HepG2 (cell line): ENCODE measurements around the gene EMP2. TPM values are rescaled to one million over a fixed set of nuclear protein-coding genes. Genes with fewer than 3 reads are reported as not detected.

Experiments
- ATAC-seq: fragments of 200-7000 bp; cut with Tn5 transposase; 3 replicates; pipeline ENCODE4 v1.9.1; 2020; ENCODE audit warnings: mild to moderate bottlenecking, moderate library complexity
- BruUV-seq: library from RNA; stranded (reverse); fragments of 400-500 nt; replicated peaks from 2 replicates; lab custom pipeline; 2021; lab: Mats Ljungman, UMichigan
- CTCF ChIA-PET: fragments of 300-600 bp; formaldehyde crosslinking; extraction: SDS; loops from one replicate; lab custom pipeline; 2021; ENCODE audit warnings: low total read pairs, inconsistent platforms, low intra/inter-chr PET ratio; lab: Yijun Ruan, JAX
- POLR2A ChIA-PET: fragments of 350-600 bp; sonication (Branson Sonifier 250); formaldehyde crosslinking; loops from one replicate; lab custom pipeline; 2020; ENCODE audit warnings: antibody characterized with exemption, inconsistent platforms; lab: Yijun Ruan, JAX
- DNase-seq: peaks from one replicate; pipeline ENCODE4 v3.0.0-alpha.2; 2015; ENCODE audit warnings: low spot score
- FAIRE-seq: peaks from 3 replicates; lab custom pipeline; 2011; peaks lifted over from hg19 to GRCh38; lab: Jason Lieb, UNC
- H2AFZ ChIP-seq: one replicate; pipeline ENCODE4 v1.6.1; 2011; ENCODE audit warnings: low read length, inconsistent platforms
- H3K27ac ChIP-seq: fragments of 300-600 bp; 3 replicates; pipeline ENCODE4 v1.8.0; 2011; ENCODE audit warnings: mixed run types, mild to moderate bottlenecking, mixed read lengths, low read length, inconsistent platforms; ENCODE audit not compliant: insufficient read depth; ENCODE audit errors: extremely low read length
- H3K27me3 ChIP-seq, 2 experiments: fragments of 200-600 bp in 1 of 2; 2 replicates in 1 of 2; 3 replicates in 1 of 2; pipeline versions ENCODE4 v1.6.0 to v1.8.0; 2011; ENCODE audit warnings: low read length in 2 of 2, mild to moderate bottlenecking in 2 of 2, moderate library complexity in 2 of 2, inconsistent platforms in 1 of 2; ENCODE audit not compliant: insufficient read depth in 2 of 2, control insufficient read depth in 1 of 2
- H3K36me3 ChIP-seq, 2 experiments: fragments of 200-600 bp in 1 of 2; replicated peaks in 1 of 2; 2 replicates in 1 of 2; 3 replicates in 1 of 2; pipeline versions ENCODE4 v1.5.1 to v1.8.0; 2011; ENCODE audit warnings: low read length in 2 of 2, inconsistent platforms in 1 of 2; ENCODE audit not compliant: insufficient read depth in 2 of 2, control insufficient read depth in 1 of 2
- H3K4me1 ChIP-seq: 2 replicates; pipeline ENCODE4 v1.5.1; 2012; ENCODE audit warnings: low read length, inconsistent platforms; ENCODE audit not compliant: insufficient read depth
- H3K4me2 ChIP-seq: 2 replicates; pipeline ENCODE4 v1.6.0; 2011; ENCODE audit warnings: low read depth, low read length, inconsistent platforms
- H3K4me3 ChIP-seq, 3 experiments: fragments of 200-600 bp in 1 of 3; sonication (generic), shearing (Covaris generic) in 1 of 3; replicated peaks in 1 of 3; 2 replicates each; pipeline ENCODE4 v1.5.1; 2011 to 2016; ENCODE audit warnings: low read length in 3 of 3, inconsistent platforms in 2 of 3, low read depth in 2 of 3, mild to moderate bottlenecking in 2 of 3, control low read depth in 1 of 3, mixed read lengths in 1 of 3; ENCODE audit not compliant: insufficient read depth in 1 of 3
- H3K79me2 ChIP-seq: one replicate; pipeline ENCODE4 v1.6.1; 2011; ENCODE audit warnings: low read length, inconsistent platforms; ENCODE audit not compliant: insufficient read depth
- H3K9ac ChIP-seq: 2 replicates; pipeline ENCODE4 v1.6.0; 2011; ENCODE audit warnings: mild to moderate bottlenecking, low read depth, low read length, inconsistent platforms; ENCODE audit not compliant: insufficient read depth
- H3K9me3 ChIP-seq: 2 replicates; pipeline ENCODE4 v1.5.1; 2012; ENCODE audit warnings: mild to moderate bottlenecking, low read length
- H4K20me1 ChIP-seq: 2 replicates; pipeline ENCODE4 v1.6.0; 2011; ENCODE audit warnings: inconsistent platforms, mild to moderate bottlenecking, low read length, moderate library complexity; ENCODE audit not compliant: insufficient read depth
- AHR ChIP-seq: IDR thresholded peaks from 2 replicates; pipeline ENCODE4 v1.6.1; 2018; ENCODE audit warnings: missing genetic modification reagents, missing compliant biosample characterization
- ATF3 ChIP-seq: sonication (generic); formaldehyde crosslinking; IDR thresholded peaks from 2 replicates; pipeline ENCODE4 v1.4.0; 2020; ENCODE audit warnings: missing genetic modification reagents
- ESRRA ChIP-seq: sonication (generic); formaldehyde crosslinking; IDR thresholded peaks from 2 replicates; pipeline ENCODE4 v1.5.1; 2020; ENCODE audit warnings: mild to moderate bottlenecking, low read depth, missing genetic modification reagents
- HCFC1 ChIP-seq: fragments of 150-350 bp; IDR thresholded peaks from 2 replicates; pipeline ENCODE4 v1.6.1; 2014; ENCODE audit warnings: low read depth, low read length
- HOXA7 ChIP-seq: sonication (generic); formaldehyde crosslinking; IDR thresholded peaks from 2 replicates; pipeline ENCODE4 v1.8.1; 2022; ENCODE audit warnings: mild to moderate bottlenecking, missing genetic modification reagents, moderate library complexity
- HOXA9 ChIP-seq: sonication (generic); formaldehyde crosslinking; IDR thresholded peaks from 2 replicates; pipeline ENCODE4 v1.8.1; 2022; ENCODE audit warnings: missing genetic modification reagents, mild to moderate bottlenecking, moderate library complexity, borderline replicate concordance
- PRPF4 ChIP-seq: fragments of 200-400 bp; formaldehyde crosslinking; IDR thresholded peaks from 2 replicates; pipeline ENCODE4 v1.6.1; 2016; ENCODE audit warnings: low read length, low read depth; ENCODE audit not compliant: poor library complexity, severe bottlenecking
- ZNF20 ChIP-seq: sonication (generic); formaldehyde crosslinking; IDR thresholded peaks from 2 replicates; pipeline ENCODE4 v1.4.0; 2020; ENCODE audit warnings: mild to moderate bottlenecking, moderate library complexity, missing genetic modification reagents
- ZNF234 ChIP-seq: sonication (generic); formaldehyde crosslinking; conservative IDR thresholded peaks from 2 replicates; pipeline ENCODE4 v1.5.1; 2020; ENCODE audit warnings: mild to moderate bottlenecking, missing genetic modification reagents
- ZNF33B ChIP-seq: sonication (generic); formaldehyde crosslinking; IDR thresholded peaks from 2 replicates; pipeline ENCODE4 v1.5.1; 2020; ENCODE audit warnings: mild to moderate bottlenecking, missing genetic modification reagents
- ZNF644 ChIP-seq: IDR thresholded peaks from 2 replicates; pipeline ENCODE4 v1.6.1; 2016; ENCODE audit warnings: low read depth
- WGBS: methylation state at CpG from one replicate; pipeline ENCODE4 v1.1.6; 2017; ENCODE audit warnings: low lambda C conversion rate; 5-methylcytosine and 5-hydroxymethylcytosine counted together
- in situ Hi-C: cut with HindIII; loops from 2 replicates; pipeline ENCODE4 v1.10.0; 2017; ENCODE audit warnings: low pct_unique_long_range_greater_than_20kb; ENCODE audit not compliant: extremely low pct_ligation_motif_present
- intact Hi-C: fragments of 100-400 bp; cut with micrococcal nuclease; formaldehyde crosslinking; loops from one replicate; pipeline ENCODE4 v1.10.0; 2022; ENCODE audit not compliant: unreplicated experiment
- polyA plus RNA-seq, 8 experiments: library from polyadenylated mRNA; depleted of rRNA in 3 of 8; stranded (reverse) in 7 of 8; unstranded in 1 of 8; fragments of >200 nt; fragmentation: Illumina TruSeq in 4 of 8; extraction: Trizol in 4 of 8; gene quantifications; 2 replicates each; pipeline versions ENCODE4 v1.2.1 to v1.2.3, GENCODE V29; 2011 to 2016; ENCODE audit warnings: low read depth in 4 of 8, missing spikeins in 1 of 8, mixed read lengths in 1 of 8; ENCODE audit not compliant: insufficient read depth in 1 of 8
- total RNA-seq, 5 experiments: library from RNA; depleted of rRNA; stranded (reverse); fragments of >200 nt; fragmentation: Illumina TruSeq; extraction: Trizol; gene quantifications; 2 replicates each; pipeline ENCODE4 v1.2.3, GENCODE V29; 2016; ENCODE audit warnings: low read depth in 1 of 5
- TF ChIP-seq, protein P1 (sequence below): sonication (generic); formaldehyde crosslinking; conservative IDR thresholded peaks from 2 replicates; pipeline ENCODE4 v1.8.0; 2022; ENCODE audit warnings: mild to moderate bottlenecking, moderate library complexity, missing genetic modification reagents

EMP2 gene
- total and polyA plus RNA-seq, 2 of the 13 experiments (the other 11 are each of a cell fraction or from before 2014, with no cell fraction given), result 24.6 to 91.2 TPM

DNA sequence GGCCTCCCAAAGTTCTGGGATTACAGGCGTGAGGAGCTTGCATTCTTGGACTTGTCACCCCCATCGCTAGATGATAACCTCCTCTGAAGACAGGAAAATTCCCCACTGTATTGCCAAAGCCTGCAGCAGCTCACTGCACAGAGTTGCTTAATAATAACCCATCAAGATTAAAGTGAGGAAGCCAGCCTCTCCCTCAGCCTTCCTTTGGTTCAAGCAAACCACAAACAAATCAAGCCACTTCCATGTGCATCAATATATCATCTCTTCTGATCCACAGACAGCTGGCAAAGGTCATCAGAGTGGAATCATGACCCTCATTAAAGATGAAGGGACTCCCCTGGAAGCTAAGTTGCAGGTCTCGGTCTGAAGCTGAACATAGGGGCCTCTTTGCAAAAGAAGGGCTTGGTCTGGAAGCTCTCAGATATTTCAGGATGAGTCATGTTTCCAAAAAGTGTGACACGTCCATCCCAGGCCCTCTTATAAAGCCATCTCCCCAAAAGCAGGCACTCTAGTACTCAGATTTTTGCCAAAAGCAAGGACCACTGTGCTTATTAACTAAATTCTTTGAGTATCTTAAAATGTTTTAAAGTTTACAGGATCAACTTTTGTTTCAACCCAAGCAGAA is 4.8 kb downstream of the EMP2 start (continued):
- TF ChIP-seq, protein P1, sequence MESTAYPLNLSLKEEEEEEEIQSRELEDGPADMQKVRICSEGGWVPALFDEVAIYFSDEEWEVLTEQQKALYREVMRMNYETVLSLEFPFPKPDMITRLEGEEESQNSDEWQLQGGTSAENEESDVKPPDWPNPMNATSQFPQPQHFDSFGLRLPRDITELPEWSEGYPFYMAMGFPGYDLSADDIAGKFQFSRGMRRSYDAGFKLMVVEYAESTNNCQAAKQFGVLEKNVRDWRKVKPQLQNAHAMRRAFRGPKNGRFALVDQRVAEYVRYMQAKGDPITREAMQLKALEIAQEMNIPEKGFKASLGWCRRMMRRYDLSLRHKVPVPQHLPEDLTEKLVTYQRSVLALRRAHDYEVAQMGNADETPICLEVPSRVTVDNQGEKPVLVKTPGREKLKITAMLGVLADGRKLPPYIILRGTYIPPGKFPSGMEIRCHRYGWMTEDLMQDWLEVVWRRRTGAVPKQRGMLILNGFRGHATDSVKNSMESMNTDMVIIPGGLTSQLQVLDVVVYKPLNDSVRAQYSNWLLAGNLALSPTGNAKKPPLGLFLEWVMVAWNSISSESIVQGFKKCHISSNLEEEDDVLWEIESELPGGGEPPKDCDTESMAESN (CRISPR knock-in tag), result no peak
- TF ChIP-seq HOXA9 (CRISPR knock-in tag) (no peak), ATF3 (CRISPR knock-in tag) (no peak), PRPF4 (no peak), ZNF234 (no peak), ESRRA (CRISPR knock-in tag) (no peak), HCFC1 (no peak)

DNA sequence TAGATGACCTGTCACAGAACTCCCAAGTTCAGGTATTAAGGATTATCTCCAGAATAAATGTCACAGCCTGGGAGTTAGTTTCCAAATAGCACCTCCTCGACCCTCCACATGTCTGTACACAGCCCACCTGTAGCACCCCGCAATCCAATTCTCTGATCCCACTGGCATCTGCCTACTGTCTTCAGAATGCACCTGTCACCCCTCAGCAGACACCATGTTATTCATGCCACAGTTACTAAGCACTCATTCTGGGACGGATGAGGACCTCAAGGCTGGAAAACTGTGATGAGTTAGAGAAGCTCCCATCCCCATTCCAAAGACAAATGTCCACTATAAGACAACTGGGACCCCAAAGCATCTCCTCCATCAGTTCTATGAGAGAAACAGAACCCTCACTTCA is 7.8 kb downstream of the EMP2 start:
- no peak for DNase-seq
- in situ Hi-C loops, result no loop called here
- TF ChIP-seq HOXA7 (CRISPR knock-in tag) (no peak), ZNF33B (no peak), ZNF20 (no peak), ZNF644 (CRISPR knock-in tag) (no peak), AHR (CRISPR knock-in tag) (no peak)
- TF ChIP-seq, all 625 proteins: peak for 0
- 90% methylated on average over 3 of the region's 3 CpGs for WGBS
- Histone ChIP-seq H3K9me3 (no peaks in the 10 kb centered on the region), H4K20me1 (peaks cover 54% of the 10 kb centered on the region; the same call in 1 of the 2 replicates), H2AFZ (no peak overlapping the region), H3K4me3 (no peak overlapping the region), H3K4me2 (no peak overlapping the region), H3K27me3 (no peaks in the 10 kb centered on the region), H3K36me3 (peaks cover 0 to 7% of the 10 kb centered on the region in 2 experiments; a peak in 4 of 5 replicates), H3K9ac (no peak overlapping the region), H3K27ac (no peak overlapping the region), H3K4me1 (peaks cover 16% of the 10 kb centered on the region), H3K79me2 (peaks cover 57% of the 10 kb centered on the region)
- BruUV-seq, result no TSS peak
- ChIA-PET CTCF (no interaction called here), POLR2A (no interaction called here)
- ATAC-seq (no peak), FAIRE-seq (no peak)
- intact Hi-C loops, result no loop called here
